GM21515 (cell line): ENCODE measurements around the gene AURKAIP1.
"Not testable (repeated sequence)": the region's sequence is repeated elsewhere in the genome, so short reads cannot be mapped to it uniquely, and the experiment has no call there.

Experiments
- ATAC-seq: cut with Tn5 transposase; IDR thresholded peaks from one replicate; pipeline ENCODE4 v1.9.1; 2021; ENCODE audit not compliant: unreplicated experiment

The AURKAIP1 gene

GRCh38 chr1:1374929-1375662 lies at the start of gene AURKAIP1:
TSS of gene AURKAIP1 (minus strand) at chr1:1375207. CDS start at chr1:1374756, 451 bp downstream.
- ATAC-seq, result peak; percentile 84

- no peak for ATAC-seq
Measured at GRCh38 chr1:1424707-1425106, 49.7 kb upstream of the AURKAIP1 start.

GRCh38 chr1:1423245-1423597 lies 48.2 kb upstream of the AURKAIP1 start:
- no peak for ATAC-seq

GRCh38 chr1:1422465-1423244 lies 47.6 kb upstream of the AURKAIP1 start:
- no peak for ATAC-seq

- no peak for ATAC-seq
Measured at GRCh38 chr1:1421907-1422464, 47.0 kb upstream of the AURKAIP1 start.

GRCh38 chr1:1421147-1421906 lies 46.3 kb upstream of the AURKAIP1 start, which contains the start of gene ANKRD65:
TSS of gene ANKRD65 (minus strand) at chr1:1421276. CDS start at chr1:1421005, 271 bp downstream.
- no peak for ATAC-seq

GRCh38 chr1:1420654-1421141 lies 45.7 kb upstream of the AURKAIP1 start:
- ATAC-seq, result no peak

GRCh38 chr1:1419813-1420653 lies 45.0 kb upstream of the AURKAIP1 start:
- no peak for ATAC-seq

GRCh38 chr1:1419363-1419812 lies 44.4 kb upstream of the AURKAIP1 start:
- ATAC-seq, result no peak

- ATAC-seq, result no peak
Measured at GRCh38 chr1:1418464-1419362, 43.7 kb upstream of the AURKAIP1 start.

- not testable (repeated sequence) for ATAC-seq
Measured at GRCh38 chr1:1417825-1418463, 42.9 kb upstream of the AURKAIP1 start.

GRCh38 chr1:1417396-1417795 lies 42.4 kb upstream of the AURKAIP1 start:
- ATAC-seq, result not testable (repeated sequence)

GRCh38 chr1:1415751-1416150 lies 40.7 kb upstream of the AURKAIP1 start:
- ATAC-seq, result no peak

- not testable (repeated sequence) for ATAC-seq
Measured at GRCh38 chr1:1412311-1412902, 37.4 kb upstream of the AURKAIP1 start.

GRCh38 chr1:1411626-1412025 lies 36.6 kb upstream of the AURKAIP1 start:
- no peak for ATAC-seq

GRCh38 chr1:1410238-1410637 lies 35.2 kb upstream of the AURKAIP1 start:
- ATAC-seq, result not testable (repeated sequence)

GRCh38 chr1:1407636-1408318 lies 32.8 kb upstream of the AURKAIP1 start:
- ATAC-seq, result peak; percentile 26
